ENCODE data around the gene RAVER1.

The RAVER1 gene

DNA sequence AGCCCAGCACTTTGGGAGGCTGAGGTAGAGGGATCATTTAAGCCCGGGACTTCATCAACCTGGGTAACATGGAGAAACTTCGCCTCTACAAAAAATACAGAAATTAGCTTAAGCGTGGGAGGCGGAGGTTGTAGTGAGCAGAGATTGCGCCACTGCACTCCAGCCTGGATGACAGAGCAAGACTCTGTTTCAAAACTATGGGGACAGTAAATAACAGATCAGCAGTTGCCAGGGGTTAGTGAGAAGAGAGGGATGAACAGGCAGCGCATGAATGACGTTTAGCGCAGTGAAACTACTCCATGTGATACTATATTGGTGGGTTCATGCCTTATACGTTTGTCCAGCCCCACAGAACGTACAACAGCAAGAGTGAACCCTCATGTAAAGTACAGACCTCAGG lies 13.2 kb upstream of the RAVER1 start:
- no peak overlapping the region for H3K4me2 ChIP-seq
- H3K27ac ChIP-seq: no peak overlapping the region
- no peak overlapping the region for H3K4me3 ChIP-seq (IDR thresholded peaks at IDR 0.05; ENCODE audit: insufficient read depth, low read depth, low read length)
- H4K20me1 ChIP-seq (ENCODE audit: insufficient read depth): no peaks in the 10 kb centered on the region
- H3K27me3 ChIP-seq (ENCODE audit: insufficient read depth, low read depth): no peaks in the 10 kb centered on the region
- H3K4me1 ChIP-seq (ENCODE audit: low read depth, poor library complexity, severe bottlenecking): no peaks in the 10 kb centered on the region
- no peaks in the 10 kb centered on the region for H3K79me2 ChIP-seq (ENCODE audit: insufficient read depth, low read depth)
- no peaks in the 10 kb centered on the region for H3K36me3 ChIP-seq (ENCODE audit: insufficient read depth)
- TF ChIP-seq, protein P1, sequence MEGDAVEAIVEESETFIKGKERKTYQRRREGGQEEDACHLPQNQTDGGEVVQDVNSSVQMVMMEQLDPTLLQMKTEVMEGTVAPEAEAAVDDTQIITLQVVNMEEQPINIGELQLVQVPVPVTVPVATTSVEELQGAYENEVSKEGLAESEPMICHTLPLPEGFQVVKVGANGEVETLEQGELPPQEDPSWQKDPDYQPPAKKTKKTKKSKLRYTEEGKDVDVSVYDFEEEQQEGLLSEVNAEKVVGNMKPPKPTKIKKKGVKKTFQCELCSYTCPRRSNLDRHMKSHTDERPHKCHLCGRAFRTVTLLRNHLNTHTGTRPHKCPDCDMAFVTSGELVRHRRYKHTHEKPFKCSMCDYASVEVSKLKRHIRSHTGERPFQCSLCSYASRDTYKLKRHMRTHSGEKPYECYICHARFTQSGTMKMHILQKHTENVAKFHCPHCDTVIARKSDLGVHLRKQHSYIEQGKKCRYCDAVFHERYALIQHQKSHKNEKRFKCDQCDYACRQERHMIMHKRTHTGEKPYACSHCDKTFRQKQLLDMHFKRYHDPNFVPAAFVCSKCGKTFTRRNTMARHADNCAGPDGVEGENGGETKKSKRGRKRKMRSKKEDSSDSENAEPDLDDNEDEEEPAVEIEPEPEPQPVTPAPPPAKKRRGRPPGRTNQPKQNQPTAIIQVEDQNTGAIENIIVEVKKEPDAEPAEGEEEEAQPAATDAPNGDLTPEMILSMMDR (conservative IDR thresholded peaks at IDR 0.05; ENCODE audit: low read depth, low read length): no peak
- H3K9ac ChIP-seq: no peak overlapping the region
- H2AFZ ChIP-seq (ENCODE audit: low read depth): no peak overlapping the region

GRCh38 chr19:10344780-10345179 lies 11.5 kb upstream of the RAVER1 start:
- no peaks in the 10 kb centered on the region for H3K36me3 ChIP-seq (ENCODE audit: insufficient read depth)
- no peaks in the 10 kb centered on the region for H3K79me2 ChIP-seq (ENCODE audit: insufficient read depth, low read depth)
- no peaks in the 10 kb centered on the region for H3K4me1 ChIP-seq (ENCODE audit: low read depth, poor library complexity, severe bottlenecking)
- TF ChIP-seq, protein P1 (conservative IDR thresholded peaks at IDR 0.05; ENCODE audit: low read depth, low read length): no peak
- H4K20me1 ChIP-seq (ENCODE audit: insufficient read depth): no peaks in the 10 kb centered on the region
- no peak overlapping the region for H3K4me2 ChIP-seq
- no peak overlapping the region for H3K9ac ChIP-seq
- H2AFZ ChIP-seq (ENCODE audit: low read depth): no peak overlapping the region
- no peak overlapping the region for H3K4me3 ChIP-seq (IDR thresholded peaks at IDR 0.05; ENCODE audit: insufficient read depth, low read depth, low read length)
- H3K27me3 ChIP-seq (ENCODE audit: insufficient read depth, low read depth): no peaks in the 10 kb centered on the region
- H3K27ac ChIP-seq: no peak overlapping the region

GRCh38 chr19:10343495-10343894 lies 10.2 kb upstream of the RAVER1 start:
- Histone ChIP-seq H2AFZ (ENCODE audit: low read depth) (no peak overlapping the region), H3K4me2 (no peak overlapping the region), H3K79me2 (ENCODE audit: insufficient read depth, low read depth) (no peaks in the 10 kb centered on the region), H3K4me3 (IDR thresholded peaks at IDR 0.05; ENCODE audit: insufficient read depth, low read depth, low read length) (no peak overlapping the region), H3K27ac (no peak overlapping the region), H4K20me1 (ENCODE audit: insufficient read depth) (no peaks in the 10 kb centered on the region), H3K36me3 (ENCODE audit: insufficient read depth) (no peaks in the 10 kb centered on the region), H3K27me3 (ENCODE audit: insufficient read depth, low read depth) (no peaks in the 10 kb centered on the region), H3K9ac (no peak overlapping the region), H3K4me1 (ENCODE audit: low read depth, poor library complexity, severe bottlenecking) (no peaks in the 10 kb centered on the region)
- TF ChIP-seq, protein P1 (conservative IDR thresholded peaks at IDR 0.05; ENCODE audit: low read depth, low read length): no peak

GRCh38 chr19:10339977-10340376 lies 6.6 kb upstream of the RAVER1 start:
- Histone ChIP-seq H4K20me1 (ENCODE audit: insufficient read depth) (no peaks in the 10 kb centered on the region), H3K4me1 (ENCODE audit: low read depth, poor library complexity, severe bottlenecking) (no peaks in the 10 kb centered on the region), H3K9ac (no peak overlapping the region), H2AFZ (ENCODE audit: low read depth) (no peak overlapping the region), H3K27me3 (ENCODE audit: insufficient read depth, low read depth) (no peaks in the 10 kb centered on the region), H3K4me2 (no peak overlapping the region), H3K4me3 (IDR thresholded peaks at IDR 0.05; ENCODE audit: insufficient read depth, low read depth, low read length) (no peak overlapping the region), H3K27ac (no peak overlapping the region), H3K36me3 (ENCODE audit: insufficient read depth) (no peaks in the 10 kb centered on the region), H3K79me2 (ENCODE audit: insufficient read depth, low read depth) (no peaks in the 10 kb centered on the region)
- TF ChIP-seq, protein P1 (conservative IDR thresholded peaks at IDR 0.05; ENCODE audit: low read depth, low read length): no peak

Measured in KMS-11 (cell line).